IMR-90 (cell line): ENCODE results near the gene GATD1.

ENCODE experiments used
- BHLHE40 ChIP-seq: fragments of 150-350 bp; IDR thresholded peaks from 2 replicates; pipeline ENCODE4 v1.6.1; 2016; ENCODE audit warnings: mild to moderate bottlenecking, low read depth, low read length
- CEBPB ChIP-seq: IDR thresholded peaks from 2 replicates; pipeline ENCODE4 v1.6.1; 2012; ENCODE audit warnings: low read depth, low read length, improper control_type of control experiment
- CHD1 ChIP-seq: IDR thresholded peaks from 2 replicates; pipeline ENCODE4 v1.6.1; 2012; ENCODE audit warnings: low read depth, low read length, improper control_type of control experiment
- MAZ ChIP-seq: IDR thresholded peaks from 2 replicates; pipeline ENCODE4 v1.6.1; 2012; ENCODE audit warnings: low read depth, mild to moderate bottlenecking, low read length, improper control_type of control experiment, moderate library complexity, borderline replicate concordance
- POLR2A ChIP-seq: IDR thresholded peaks from 2 replicates; pipeline ENCODE4 v1.6.1; 2012; ENCODE audit warnings: mild to moderate bottlenecking, low read depth, low read length
- RAD21 ChIP-seq: IDR thresholded peaks from 2 replicates; pipeline ENCODE4 v1.6.1; 2012; ENCODE audit warnings: low read length, improper control_type of control experiment
- RCOR1 ChIP-seq: IDR thresholded peaks from 2 replicates; pipeline ENCODE4 v1.6.1; 2012; ENCODE audit warnings: mild to moderate bottlenecking, low read length, improper control_type of control experiment; ENCODE audit not compliant: insufficient replicate concordance
- RFX5 ChIP-seq: IDR thresholded peaks from 2 replicates; pipeline ENCODE4 v1.8.0; 2012; ENCODE audit warnings: low read depth, mild to moderate bottlenecking, low read length, moderate library complexity
- SMC3 ChIP-seq: fragments of 150-350 bp; IDR thresholded peaks from 2 replicates; pipeline ENCODE4 v1.6.1; 2016; ENCODE audit warnings: low read depth, mild to moderate bottlenecking, antibody characterized with exemption, low read length, moderate library complexity
- TF ChIP-seq, protein P1 (sequence below): conservative IDR thresholded peaks from 2 replicates; pipeline ENCODE4 v1.5.1; 2012; ENCODE audit warnings: mild to moderate bottlenecking, low read depth, low read length, improper control_type of control experiment
- TF ChIP-seq, protein P2 (sequence below): fragments of 150-350 bp; IDR thresholded peaks from 2 replicates; pipeline ENCODE4 v1.6.1; 2017; ENCODE audit warnings: mild to moderate bottlenecking, antibody characterized with exemption, low read length, low read depth

DNA sequence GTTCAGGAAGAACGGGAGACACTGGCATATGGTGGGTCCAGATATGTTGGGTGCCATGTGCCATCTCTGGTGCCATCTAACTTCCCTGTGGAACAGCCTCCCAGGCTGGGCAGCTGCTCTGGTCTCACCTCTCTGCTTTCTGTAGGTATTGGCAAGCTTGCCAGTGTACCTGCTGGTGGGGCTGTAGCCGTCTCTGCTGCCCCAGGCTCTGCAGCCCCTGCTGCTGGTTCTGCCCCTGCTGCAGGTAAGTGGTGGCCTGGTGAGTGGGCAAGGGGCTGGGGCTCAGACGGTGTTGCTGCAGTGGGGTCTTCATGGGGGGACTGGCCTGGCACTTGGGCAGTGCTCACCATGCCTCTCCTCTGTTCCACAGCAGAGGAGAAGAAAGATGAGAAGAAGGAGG is 35.1 kb upstream of the GATD1 start:
- TF ChIP-seq, protein P1, sequence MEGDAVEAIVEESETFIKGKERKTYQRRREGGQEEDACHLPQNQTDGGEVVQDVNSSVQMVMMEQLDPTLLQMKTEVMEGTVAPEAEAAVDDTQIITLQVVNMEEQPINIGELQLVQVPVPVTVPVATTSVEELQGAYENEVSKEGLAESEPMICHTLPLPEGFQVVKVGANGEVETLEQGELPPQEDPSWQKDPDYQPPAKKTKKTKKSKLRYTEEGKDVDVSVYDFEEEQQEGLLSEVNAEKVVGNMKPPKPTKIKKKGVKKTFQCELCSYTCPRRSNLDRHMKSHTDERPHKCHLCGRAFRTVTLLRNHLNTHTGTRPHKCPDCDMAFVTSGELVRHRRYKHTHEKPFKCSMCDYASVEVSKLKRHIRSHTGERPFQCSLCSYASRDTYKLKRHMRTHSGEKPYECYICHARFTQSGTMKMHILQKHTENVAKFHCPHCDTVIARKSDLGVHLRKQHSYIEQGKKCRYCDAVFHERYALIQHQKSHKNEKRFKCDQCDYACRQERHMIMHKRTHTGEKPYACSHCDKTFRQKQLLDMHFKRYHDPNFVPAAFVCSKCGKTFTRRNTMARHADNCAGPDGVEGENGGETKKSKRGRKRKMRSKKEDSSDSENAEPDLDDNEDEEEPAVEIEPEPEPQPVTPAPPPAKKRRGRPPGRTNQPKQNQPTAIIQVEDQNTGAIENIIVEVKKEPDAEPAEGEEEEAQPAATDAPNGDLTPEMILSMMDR = no peak
- TF ChIP-seq POLR2A = no peak
- no peak for TF ChIP-seq SMC3
- TF ChIP-seq, protein P2, sequence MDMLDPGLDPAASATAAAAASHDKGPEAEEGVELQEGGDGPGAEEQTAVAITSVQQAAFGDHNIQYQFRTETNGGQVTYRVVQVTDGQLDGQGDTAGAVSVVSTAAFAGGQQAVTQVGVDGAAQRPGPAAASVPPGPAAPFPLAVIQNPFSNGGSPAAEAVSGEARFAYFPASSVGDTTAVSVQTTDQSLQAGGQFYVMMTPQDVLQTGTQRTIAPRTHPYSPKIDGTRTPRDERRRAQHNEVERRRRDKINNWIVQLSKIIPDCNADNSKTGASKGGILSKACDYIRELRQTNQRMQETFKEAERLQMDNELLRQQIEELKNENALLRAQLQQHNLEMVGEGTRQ = no peak
- TF ChIP-seq RFX5 = no peak
- no peak for TF ChIP-seq RCOR1
- no peak for TF ChIP-seq BHLHE40
- no peak for TF ChIP-seq RAD21
- TF ChIP-seq CHD1 = no peak
- no peak for TF ChIP-seq CEBPB
- TF ChIP-seq MAZ = no peak
